A549 (cell line): ENCODE data around the gene RPS24. TPM values are rescaled to one million over a fixed set of nuclear protein-coding genes. Genes with fewer than 3 reads are reported as not detected.

Experiments used
- ATAC-seq, 2 experiments: fragments of 200-7000 bp in 1 of 2; fragments of >200 bp in 1 of 2; cut with Nextera tagmentation in 1 of 2; cut with Tn5 transposase in 1 of 2; 3 replicates each; pipeline versions ENCODE4 v1.8.0 to v1.9.1; 2018 to 2020; ENCODE audit warnings: mild to moderate bottlenecking in 1 of 2, moderate library complexity in 1 of 2
- CTCF ChIA-PET: fragments of 300-600 bp; sonication (Branson Sonifier 250); formaldehyde crosslinking; extraction: SDS; loops from one replicate; lab custom pipeline; 2021; ENCODE audit warnings: antibody characterized with exemption, inconsistent platforms; lab: Yijun Ruan, JAX
- POLR2A ChIA-PET: fragments of 350-600 bp; formaldehyde crosslinking; extraction: SDS; loops from one replicate; lab custom pipeline; 2021; ENCODE audit warnings: antibody characterized with exemption, inconsistent platforms; lab: Yijun Ruan, JAX
- DNase-seq, 2 experiments: peaks; one replicate each; pipeline versions ENCODE4 v3.0.0 to v3.0.0-alpha.2; 2011 to 2016; ENCODE audit warnings: low read depth in 1 of 2, low spot score in 1 of 2
- FAIRE-seq: peaks from 2 replicates; lab custom pipeline; 2011; peaks lifted over from hg19 to GRCh38; lab: Jason Lieb, UNC
- H3K27ac ChIP-seq, 2 experiments: fragments of >200 bp; sonication (Bioruptor Twin); formaldehyde crosslinking; 3 replicates each; pipeline ENCODE4 v1.5.1; 2016 to 2017
- H3K4me1 ChIP-seq: fragments of >200 bp; sonication (Bioruptor Twin); formaldehyde crosslinking; 3 replicates; pipeline ENCODE4 v1.6.1; 2016
- H3K4me2 ChIP-seq: fragments of >200 bp; sonication (Bioruptor Twin); formaldehyde crosslinking; 3 replicates; pipeline ENCODE4 v1.6.1; 2016
- H3K4me3 ChIP-seq: fragments of >200 bp; sonication (Bioruptor Twin); formaldehyde crosslinking; 3 replicates; pipeline ENCODE4 v1.5.1; 2016
- H3K9me3 ChIP-seq: fragments of >200 bp; sonication (Bioruptor Twin); formaldehyde crosslinking; 3 replicates; pipeline ENCODE4 v1.6.1; 2016
- ATOH8 ChIP-seq: fragments of 250-450 bp; sonication (Bioruptor Pico); IDR thresholded peaks from 2 replicates; pipeline ENCODE4 v1.5.0; 2020; ENCODE audit warnings: low read depth, mild to moderate bottlenecking, moderate library complexity
- CBX2 ChIP-seq: fragments of 200-600 bp; sonication (generic); IDR thresholded peaks from 2 replicates; pipeline ENCODE4 v1.6.1; 2016; ENCODE audit warnings: low read depth, mild to moderate bottlenecking, borderline replicate concordance
- CEBPB ChIP-seq, 2 experiments: fragments of >200 bp in 1 of 2; sonication (Bioruptor Twin) in 1 of 2; formaldehyde crosslinking in 1 of 2; IDR thresholded peaks; 2 replicates each; pipeline ENCODE4 v1.6.1; 2012 to 2016
- CHD4 ChIP-seq: fragments of 200-600 bp; sonication (generic); IDR thresholded peaks from 2 replicates; pipeline ENCODE4 v1.6.1; 2016; ENCODE audit warnings: antibody characterized with exemption, mild to moderate bottlenecking, borderline replicate concordance
- E2F6 ChIP-seq: IDR thresholded peaks from 2 replicates; pipeline ENCODE4 v1.6.1; 2012; ENCODE audit warnings: low read depth, borderline replicate concordance
- EP300 ChIP-seq, 2 experiments: fragments of >200 bp; sonication (Bioruptor Twin); formaldehyde crosslinking; IDR thresholded peaks; 2 replicates in 1 of 2; 3 replicates in 1 of 2; pipeline ENCODE4 v1.6.1; 2016 to 2017
- HES2 ChIP-seq: fragments of >200 bp; sonication (Bioruptor Twin); formaldehyde crosslinking; IDR thresholded peaks from 2 replicates; pipeline ENCODE4 v1.6.1; 2016
- HEYL ChIP-seq: fragments of 250-450 bp; sonication (Bioruptor Pico); IDR thresholded peaks from 2 replicates; pipeline ENCODE4 v1.8.0; 2021; ENCODE audit warnings: mild to moderate bottlenecking, moderate library complexity
- HOXB5 ChIP-seq: fragments of 250-450 bp; sonication (Bioruptor Pico); IDR thresholded peaks from 2 replicates; pipeline ENCODE4 v1.5.0; 2020; ENCODE audit warnings: mild to moderate bottlenecking, moderate library complexity
- KDM5A ChIP-seq: fragments of 200-600 bp; sonication (generic); IDR thresholded peaks from 2 replicates; pipeline ENCODE4 v1.6.1; 2016; ENCODE audit warnings: antibody characterized with exemption, mild to moderate bottlenecking
- MAFK ChIP-seq: fragments of 450-650 bp; IDR thresholded peaks from 2 replicates; pipeline ENCODE4 v1.6.1; 2014; ENCODE audit not compliant: partially characterized antibody
- MYC ChIP-seq: IDR thresholded peaks from 2 replicates; pipeline ENCODE4 v1.6.1; 2012; ENCODE audit warnings: mild to moderate bottlenecking, inconsistent platforms, low read length, improper control_type of control experiment, borderline replicate concordance
- NFE2L2 ChIP-seq: fragments of 150-350 bp; conservative IDR thresholded peaks from 2 replicates; pipeline ENCODE4 v1.6.1; 2014; ENCODE audit warnings: low read length
- NPAS2 ChIP-seq: fragments of 250-450 bp; sonication (Bioruptor Pico); IDR thresholded peaks from 2 replicates; pipeline ENCODE4 v1.8.0; 2022; ENCODE audit warnings: mild to moderate bottlenecking, moderate library complexity, borderline replicate concordance
- NR3C1 ChIP-seq: fragments of >200 bp; sonication (Bioruptor Twin); formaldehyde crosslinking; IDR thresholded peaks from 3 replicates; pipeline ENCODE4 v1.6.1; 2017
- PHF8 ChIP-seq: fragments of 200-600 bp; sonication (generic); IDR thresholded peaks from 2 replicates; pipeline ENCODE4 v1.6.1; 2016; ENCODE audit warnings: low read depth, mild to moderate bottlenecking, antibody characterized with exemption, moderate library complexity, borderline replicate concordance
- POLR2AphosphoS2 ChIP-seq: conservative IDR thresholded peaks from 2 replicates; pipeline ENCODE4 v1.6.1; 2012; ENCODE audit warnings: low read length, improper control_type of control experiment, inconsistent platforms
- RARB ChIP-seq: fragments of 250-450 bp; sonication (Bioruptor Pico); IDR thresholded peaks from 2 replicates; pipeline ENCODE4 v1.8.0; 2021; ENCODE audit warnings: mild to moderate bottlenecking, moderate library complexity
- RCOR1 ChIP-seq: fragments of 150-350 bp; IDR thresholded peaks from 2 replicates; pipeline ENCODE4 v1.6.1; 2014; ENCODE audit warnings: antibody characterized with exemption, low read length, low read depth
- REST ChIP-seq: fragments of 200-600 bp; sonication (generic); IDR thresholded peaks from 2 replicates; pipeline ENCODE4 v1.6.1; 2016; ENCODE audit warnings: antibody characterized with exemption, mild to moderate bottlenecking, moderate library complexity
- TP53 ChIP-seq: fragments of 250-450 bp; sonication (Bioruptor Pico); IDR thresholded peaks from 2 replicates; pipeline ENCODE4 v1.5.0; 2021; ENCODE audit warnings: mild to moderate bottlenecking, moderate library complexity
- USF2 ChIP-seq: fragments of 450-650 bp; IDR thresholded peaks from 2 replicates; pipeline ENCODE4 v1.6.1; 2014; ENCODE audit warnings: antibody characterized with exemption
- ZC3H11A ChIP-seq: fragments of 450-650 bp; IDR thresholded peaks from 2 replicates; pipeline ENCODE4 v1.6.1; 2014; ENCODE audit warnings: antibody characterized with exemption, mild to moderate bottlenecking
- ZNF302 ChIP-seq: fragments of 250-450 bp; sonication (Bioruptor Pico); IDR thresholded peaks from 2 replicates; pipeline ENCODE4 v1.9.0; 2021; ENCODE audit warnings: inconsistent platforms, mild to moderate bottlenecking, moderate library complexity
- ZSCAN20 ChIP-seq: fragments of 250-450 bp; sonication (Bioruptor Pico); IDR thresholded peaks from 2 replicates; pipeline ENCODE4 v1.8.0; 2022; ENCODE audit warnings: mild to moderate bottlenecking, moderate library complexity
- WGBS: methylation state at CpG from one replicate; pipeline ENCODE4 v1.1.6; 2017; ENCODE audit errors: missing lambda C conversion rate; 5-methylcytosine and 5-hydroxymethylcytosine counted together
- polyA plus RNA-seq, 4 experiments: library from polyadenylated mRNA; depleted of rRNA in 3 of 4; stranded (reverse); fragments of >200 nt; fragmentation: RNase III in 1 of 4; extraction: RNeasy Plus Mini Kit Qiagen cat#74134 plus additional on column Dnase treatment in 1 of 4; gene quantifications; 2 replicates in 3 of 4; 3 replicates in 1 of 4; pipeline ENCODE4 v1.2.3, GENCODE V29; 2011 to 2017

Gene RPS24
- polyA plus RNA-seq, 2 of the 4 experiments (the other 2 are of a cell fraction), result 4,263 to 5,509 TPM

GRCh38 chr10:78029269-78030226 lies 4.1 kb upstream of the RPS24 start, which contains the start of gene POLR3A (continued):
- TF ChIP-seq EP300 (IDR thresholded peaks at IDR 0.05) (no peak), POLR2AphosphoS2 (no peak), KDM5A (no peak), PHF8 (peak; percentile 26; the same call in 1 of the 2 replicates), NR3C1 (no peak)

- Histone ChIP-seq H3K9me3 (no peaks in the 10 kb centered on the region), H3K4me3 (peak overlapping the region; percentile 71), H3K27ac (peak overlapping the region; percentile 59 to 79), H3K4me1 (peaks cover 35% of the 10 kb centered on the region), H3K4me2 (peak overlapping the region; percentile 48)
- DNase-seq, result no peak
- TF ChIP-seq CHD4, result 0 out of 2 replicates have a peak, but pooled peaks have one; percentile 8
- TF ChIP-seq RARB, result no peak
- 0 out of 4 replicates have a peak, but pooled peaks of 1 of the 2 experiments have one; percentile 66 for TF ChIP-seq CEBPB (IDR thresholded peaks at IDR 0.05)
- no peak for ATAC-seq
- no peak for FAIRE-seq
- CTCF ChIA-PET, result no interaction called here
- 2% methylated on average over 4 of the region's 4 CpGs for WGBS
- POLR2A ChIA-PET, result no interaction called here
Observed at GRCh38 chr10:78033387-78033636, 351 bp upstream of the RPS24 start.

GRCh38 chr10:78035025-78035424 lies 1.4 kb downstream of the RPS24 start:
- FAIRE-seq, result no peak
- no peak for TF ChIP-seq ZC3H11A
- TF ChIP-seq MYC, result no peak
- no peak for TF ChIP-seq ZNF302 (CRISPR knock-in tag)
- TF ChIP-seq HES2, result no peak
- no peak for TF ChIP-seq NPAS2 (CRISPR knock-in tag)
- no peak for TF ChIP-seq HEYL (CRISPR knock-in tag)
- no peak for TF ChIP-seq HOXB5
- TF ChIP-seq TP53 (CRISPR knock-in tag), result no peak
- no peak for TF ChIP-seq ATOH8 (CRISPR knock-in tag)
- TF ChIP-seq ZSCAN20 (CRISPR knock-in tag), result no peak
- no peak for TF ChIP-seq MAFK
- TF ChIP-seq E2F6, result no peak
- no peak for TF ChIP-seq REST
- TF ChIP-seq CBX2, result no peak
- TF ChIP-seq RCOR1, result no peak
- no peak for TF ChIP-seq USF2
- TF ChIP-seq NFE2L2, result no peak
- TF ChIP-seq KDM5A, result no peak
- H3K4me2 ChIP-seq, result peak overlapping the region; percentile 82
- peaks cover 50% of the 10 kb centered on the region for H3K4me1 ChIP-seq
- 58% methylated on average over 5 of the region's 5 CpGs for WGBS
- no peaks in the 10 kb centered on the region for H3K9me3 ChIP-seq
- H3K4me3 ChIP-seq, result peak overlapping the region; percentile 71
- ChIA-PET CTCF (interaction anchor here (4.8 kb wide), 1 partner anchor 12 kb away, joined by 37 read pairs; no protein-coding TSS in a partner anchor), POLR2A (no interaction called here)
- DNase-seq, result no peak
- peak overlapping the region; percentile 89 to 92 for H3K27ac ChIP-seq
- ATAC-seq, result no peak
